HepG2 (cell line): ENCODE results near the gene SFTPB. TPM values are rescaled to one million over a fixed set of nuclear protein-coding genes. Genes with fewer than 3 reads are reported as not detected.

Experiments used
- ATAC-seq: fragments of 200-7000 bp; cut with Tn5 transposase; 3 replicates; pipeline ENCODE4 v1.9.1; 2020; ENCODE audit warnings: mild to moderate bottlenecking, moderate library complexity
- BruUV-seq: library from RNA; stranded (reverse); fragments of 400-500 nt; replicated peaks from 2 replicates; lab custom pipeline; 2021; lab: Mats Ljungman, UMichigan
- CTCF ChIA-PET: fragments of 300-600 bp; formaldehyde crosslinking; extraction: SDS; loops from one replicate; lab custom pipeline; 2021; ENCODE audit warnings: low total read pairs, inconsistent platforms, low intra/inter-chr PET ratio; lab: Yijun Ruan, JAX
- POLR2A ChIA-PET: fragments of 350-600 bp; sonication (Branson Sonifier 250); formaldehyde crosslinking; loops from one replicate; lab custom pipeline; 2020; ENCODE audit warnings: antibody characterized with exemption, inconsistent platforms; lab: Yijun Ruan, JAX
- DNase-seq: peaks from one replicate; pipeline ENCODE4 v3.0.0-alpha.2; 2015; ENCODE audit warnings: low spot score
- FAIRE-seq: peaks from 3 replicates; lab custom pipeline; 2011; peaks lifted over from hg19 to GRCh38; lab: Jason Lieb, UNC
- H2AFZ ChIP-seq: one replicate; pipeline ENCODE4 v1.6.1; 2011; ENCODE audit warnings: low read length, inconsistent platforms
- H3K27ac ChIP-seq: fragments of 300-600 bp; 3 replicates; pipeline ENCODE4 v1.8.0; 2011; ENCODE audit warnings: mixed run types, mild to moderate bottlenecking, mixed read lengths, low read length, inconsistent platforms; ENCODE audit not compliant: insufficient read depth; ENCODE audit errors: extremely low read length
- H3K27me3 ChIP-seq, 2 experiments: fragments of 200-600 bp in 1 of 2; 2 replicates in 1 of 2; 3 replicates in 1 of 2; pipeline versions ENCODE4 v1.6.0 to v1.8.0; 2011; ENCODE audit warnings: low read length in 2 of 2, mild to moderate bottlenecking in 2 of 2, moderate library complexity in 2 of 2, inconsistent platforms in 1 of 2; ENCODE audit not compliant: insufficient read depth in 2 of 2, control insufficient read depth in 1 of 2
- H3K36me3 ChIP-seq, 2 experiments: fragments of 200-600 bp in 1 of 2; replicated peaks in 1 of 2; 2 replicates in 1 of 2; 3 replicates in 1 of 2; pipeline versions ENCODE4 v1.5.1 to v1.8.0; 2011; ENCODE audit warnings: low read length in 2 of 2, inconsistent platforms in 1 of 2; ENCODE audit not compliant: insufficient read depth in 2 of 2, control insufficient read depth in 1 of 2
- H3K4me1 ChIP-seq: 2 replicates; pipeline ENCODE4 v1.5.1; 2012; ENCODE audit warnings: low read length, inconsistent platforms; ENCODE audit not compliant: insufficient read depth
- H3K4me2 ChIP-seq: 2 replicates; pipeline ENCODE4 v1.6.0; 2011; ENCODE audit warnings: low read depth, low read length, inconsistent platforms
- H3K4me3 ChIP-seq, 3 experiments: fragments of 200-600 bp in 1 of 3; sonication (generic), shearing (Covaris generic) in 1 of 3; replicated peaks in 1 of 3; 2 replicates each; pipeline ENCODE4 v1.5.1; 2011 to 2016; ENCODE audit warnings: low read length in 3 of 3, inconsistent platforms in 2 of 3, low read depth in 2 of 3, mild to moderate bottlenecking in 2 of 3, control low read depth in 1 of 3, mixed read lengths in 1 of 3; ENCODE audit not compliant: insufficient read depth in 1 of 3
- H3K79me2 ChIP-seq: one replicate; pipeline ENCODE4 v1.6.1; 2011; ENCODE audit warnings: low read length, inconsistent platforms; ENCODE audit not compliant: insufficient read depth
- H3K9ac ChIP-seq: 2 replicates; pipeline ENCODE4 v1.6.0; 2011; ENCODE audit warnings: mild to moderate bottlenecking, low read depth, low read length, inconsistent platforms; ENCODE audit not compliant: insufficient read depth
- H3K9me3 ChIP-seq: 2 replicates; pipeline ENCODE4 v1.5.1; 2012; ENCODE audit warnings: mild to moderate bottlenecking, low read length
- H4K20me1 ChIP-seq: 2 replicates; pipeline ENCODE4 v1.6.0; 2011; ENCODE audit warnings: inconsistent platforms, mild to moderate bottlenecking, low read length, moderate library complexity; ENCODE audit not compliant: insufficient read depth
- ETS1 ChIP-seq: sonication (generic); formaldehyde crosslinking; IDR thresholded peaks from 2 replicates; pipeline ENCODE4 v1.4.0; 2020; ENCODE audit warnings: missing genetic modification reagents
- IKZF4 ChIP-seq: sonication (generic); formaldehyde crosslinking; IDR thresholded peaks from 2 replicates; pipeline ENCODE4 v1.5.1; 2020; ENCODE audit warnings: borderline replicate concordance, mild to moderate bottlenecking, low read depth, missing genetic modification reagents; ENCODE audit errors: not compliant biosample characterization
- NR2F1 ChIP-seq, 2 experiments: fragments of 450-650 bp in 1 of 2; formaldehyde crosslinking in 1 of 2; IDR thresholded peaks; 2 replicates each; pipeline versions ENCODE4 v1.5.0 to v1.6.1; 2016 to 2020; ENCODE audit warnings: mild to moderate bottlenecking in 1 of 2, missing compliant biosample characterization in 1 of 2, missing genetic modification reagents in 1 of 2, moderate library complexity in 1 of 2
- NR2F6 ChIP-seq, 2 experiments: IDR thresholded peaks; 2 replicates each; pipeline ENCODE4 v1.6.1; 2016; ENCODE audit warnings: antibody characterized with exemption in 1 of 2, mild to moderate bottlenecking in 1 of 2
- PATZ1 ChIP-seq: sonication (generic); formaldehyde crosslinking; IDR thresholded peaks from 2 replicates; pipeline ENCODE4 v1.4.0; 2020; ENCODE audit warnings: missing genetic modification reagents
- RARA ChIP-seq: IDR thresholded peaks from 2 replicates; pipeline ENCODE4 v1.6.1; 2016; ENCODE audit warnings: missing genetic modification reagents, missing compliant biosample characterization
- RXRA ChIP-seq: sonication (generic); formaldehyde crosslinking; IDR thresholded peaks from 2 replicates; pipeline ENCODE4 v1.5.1; 2020; ENCODE audit warnings: missing genetic modification reagents
- ZNF788 ChIP-seq: sonication (generic); formaldehyde crosslinking; IDR thresholded peaks from 2 replicates; pipeline ENCODE4 v1.5.0; 2020; ENCODE audit warnings: mild to moderate bottlenecking, missing genetic modification reagents, borderline replicate concordance
- WGBS: methylation state at CpG from one replicate; pipeline ENCODE4 v1.1.6; 2017; ENCODE audit warnings: low lambda C conversion rate; 5-methylcytosine and 5-hydroxymethylcytosine counted together
- in situ Hi-C: cut with HindIII; loops from 2 replicates; pipeline ENCODE4 v1.10.0; 2017; ENCODE audit warnings: low pct_unique_long_range_greater_than_20kb; ENCODE audit not compliant: extremely low pct_ligation_motif_present
- intact Hi-C: fragments of 100-400 bp; cut with micrococcal nuclease; formaldehyde crosslinking; loops from one replicate; pipeline ENCODE4 v1.10.0; 2022; ENCODE audit not compliant: unreplicated experiment
- polyA plus RNA-seq, 8 experiments: library from polyadenylated mRNA; depleted of rRNA in 3 of 8; stranded (reverse) in 7 of 8; unstranded in 1 of 8; fragments of >200 nt; fragmentation: Illumina TruSeq in 4 of 8; extraction: Trizol in 4 of 8; gene quantifications; 2 replicates each; pipeline versions ENCODE4 v1.2.1 to v1.2.3, GENCODE V29; 2011 to 2016; ENCODE audit warnings: low read depth in 4 of 8, missing spikeins in 1 of 8, mixed read lengths in 1 of 8; ENCODE audit not compliant: insufficient read depth in 1 of 8
- total RNA-seq, 5 experiments: library from RNA; depleted of rRNA; stranded (reverse); fragments of >200 nt; fragmentation: Illumina TruSeq; extraction: Trizol; gene quantifications; 2 replicates each; pipeline ENCODE4 v1.2.3, GENCODE V29; 2016; ENCODE audit warnings: low read depth in 1 of 5

The SFTPB gene
- total and polyA plus RNA-seq, 2 of the 13 experiments (the other 11 are each of a cell fraction or from before 2014, with no cell fraction given) = not detected

- Histone ChIP-seq H4K20me1 (no peaks in the 10 kb centered on the region), H3K27ac (no peak overlapping the region), H3K4me1 (peaks cover 11% of the 10 kb centered on the region), H3K36me3 (no peaks in the 10 kb centered on the region), H2AFZ (no peak overlapping the region), H3K79me2 (no peaks in the 10 kb centered on the region), H3K27me3 (peaks cover 16 to 60% of the 10 kb centered on the region in 2 experiments; a peak in 4 of 5 replicates), H3K4me3 (no peak overlapping the region), H3K4me2 (no peak overlapping the region), H3K9ac (no peak overlapping the region), H3K9me3 (no peaks in the 10 kb centered on the region)
- intact Hi-C loops = no loop called here
- in situ Hi-C loops = loop anchor here (5.0 kb wide), 1 partner anchor 34 kb away; no protein-coding TSS in a partner anchor
- FAIRE-seq (no peak), ATAC-seq (peak; percentile 8; the same call in 1 of the 3 replicates), DNase-seq (no peak)
- POLR2A ChIA-PET = no interaction called here
- CTCF ChIA-PET = no interaction called here
- TF ChIP-seq RARA (peak; percentile 81), ETS1 (CRISPR knock-in tag) (no peak), NR2F6 (IDR thresholded peaks at IDR 0.05) (peak; percentile 62; the same call in 1 of the 2 replicates), NR2F6 (CRISPR knock-in tag; IDR thresholded peaks at IDR 0.05) (peak; percentile 40; the same call in 1 of the 2 replicates), RXRA (peak; percentile 65), IKZF4 (CRISPR knock-in tag) (no peak), NR2F1 (CRISPR knock-in tag; IDR thresholded peaks at IDR 0.05) (peak; percentile 19 to 36; a peak in 1 of 4 replicates), ZNF788 (0 out of 2 replicates have a peak, but pooled peaks have one; percentile 11), PATZ1 (0 out of 2 replicates have a peak, but pooled peaks have one; percentile 13)
- no TSS peak for BruUV-seq
- WGBS = 20% methylated on average over 19 of the region's 19 CpGs
Measured at GRCh38 chr2:85710687-85711577, 42.9 kb upstream of the SFTPB start.
